GM12801 (cell line): ENCODE measurements around the gene P3H1.

Experiments
- CTCF ChIP-seq: IDR thresholded peaks from one replicate; pipeline ENCODE4 v1.5.1; 2011; ENCODE audit warnings: control low read depth; ENCODE audit not compliant: insufficient read length; ENCODE audit errors: extremely low read depth

Gene P3H1

GRCh38 chr1:42797414-42797813 lies 30.6 kb upstream of the P3H1 start:
- no peak for TF ChIP-seq CTCF

- TF ChIP-seq CTCF = no peak
These were observed 27.0 kb upstream of the P3H1 start for GRCh38 chr1:42793824-42794223.

GRCh38 chr1:42788021-42788420 lies 21.2 kb upstream of the P3H1 start:
- TF ChIP-seq CTCF = no peak

- no peak for TF ChIP-seq CTCF
These were observed 19.3 kb upstream of the P3H1 start for GRCh38 chr1:42786097-42786496.

GRCh38 chr1:42784946-42785693 lies 18.3 kb upstream of the P3H1 start, which contains the start of gene TMEM269:
Gene TMEM269 (plus strand): TSS chr1:42784991. CDS start chr1:42789894, 4,903 bp downstream.
- no peak for TF ChIP-seq CTCF

- no peak for TF ChIP-seq CTCF
These were observed 17.7 kb upstream of the P3H1 start for GRCh38 chr1:42784547-42784945.

- TF ChIP-seq CTCF = no peak
These were observed 16.3 kb upstream of the P3H1 start for GRCh38 chr1:42783092-42783491.
